Activated T-cell treated with anti-CD3 and anti-CD28 coated beads, Interleukin-2, amount 50 U/mL, for 1 hour (primary cell): Measurements from ENCODE around the gene ATXN1.

Experiments used
- DNase-seq: peaks from one replicate; pipeline ENCODE4 v3.0.0-alpha.2; 2020

ATXN1 gene

GRCh38 chr6:16596616-16597331, 164.5 kb downstream of the ATXN1 start:
- no peak for DNase-seq

GRCh38 chr6:16595514-16596120, 165.6 kb downstream of the ATXN1 start:
- no peak for DNase-seq

- DNase-seq, result no peak
These were observed 166.4 kb downstream of the ATXN1 start for GRCh38 chr6:16594849-16595248.

DNA sequence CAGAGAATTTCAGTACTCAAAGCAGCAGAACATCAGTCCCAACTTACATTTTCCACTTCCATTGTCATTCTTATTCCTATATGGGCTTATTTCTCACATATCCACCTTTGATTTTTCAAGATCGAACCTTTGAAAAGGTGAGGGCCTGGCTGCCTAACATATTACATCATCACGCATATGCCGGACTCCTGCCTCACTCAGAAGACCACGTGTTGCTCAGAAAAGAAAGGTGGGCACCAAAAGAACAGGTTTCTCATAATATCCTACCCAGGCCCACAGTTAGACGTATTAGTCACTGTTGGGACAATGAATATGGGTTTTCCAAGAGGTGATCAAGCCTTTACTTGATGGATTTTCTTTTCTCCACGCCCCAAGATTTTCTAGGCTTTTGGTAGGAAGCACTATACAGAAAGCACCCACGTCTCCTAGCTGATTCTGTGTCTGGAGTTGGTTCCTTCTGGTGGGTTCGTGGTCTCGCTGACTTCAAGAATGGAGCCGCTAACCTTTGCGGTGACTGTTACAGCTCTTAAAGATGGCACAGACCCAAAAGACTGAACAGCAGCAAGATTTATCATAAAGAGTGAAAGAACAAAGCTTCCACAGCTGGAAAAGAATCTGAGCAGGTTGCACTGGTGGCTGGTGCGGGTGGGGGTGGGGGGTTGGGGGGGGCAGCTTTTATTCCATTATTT, 168.9 kb downstream of the ATXN1 start:
- no peak for DNase-seq

- no peak for DNase-seq
These were observed 169.7 kb downstream of the ATXN1 start for GRCh38 chr6:16591396-16592222.

DNA sequence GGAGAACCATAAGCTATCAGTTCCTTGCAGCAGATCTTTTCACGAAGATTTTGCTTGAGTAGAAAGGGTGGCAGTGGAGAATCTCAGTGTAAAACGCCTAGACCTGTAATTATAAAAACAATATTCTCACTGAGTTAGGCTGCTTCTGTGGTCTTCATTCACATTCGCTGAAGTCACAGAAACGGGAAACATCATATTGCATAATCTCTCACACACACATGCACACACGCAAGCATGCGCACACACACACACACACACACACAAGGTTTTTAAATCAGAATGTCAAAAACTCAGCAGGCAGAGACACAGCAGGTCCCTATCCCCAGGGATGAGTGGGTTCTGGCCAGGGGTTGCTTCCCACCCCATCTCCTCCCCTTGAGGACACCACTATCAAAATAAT, 175.5 kb downstream of the ATXN1 start:
- DNase-seq, result no peak

DNA sequence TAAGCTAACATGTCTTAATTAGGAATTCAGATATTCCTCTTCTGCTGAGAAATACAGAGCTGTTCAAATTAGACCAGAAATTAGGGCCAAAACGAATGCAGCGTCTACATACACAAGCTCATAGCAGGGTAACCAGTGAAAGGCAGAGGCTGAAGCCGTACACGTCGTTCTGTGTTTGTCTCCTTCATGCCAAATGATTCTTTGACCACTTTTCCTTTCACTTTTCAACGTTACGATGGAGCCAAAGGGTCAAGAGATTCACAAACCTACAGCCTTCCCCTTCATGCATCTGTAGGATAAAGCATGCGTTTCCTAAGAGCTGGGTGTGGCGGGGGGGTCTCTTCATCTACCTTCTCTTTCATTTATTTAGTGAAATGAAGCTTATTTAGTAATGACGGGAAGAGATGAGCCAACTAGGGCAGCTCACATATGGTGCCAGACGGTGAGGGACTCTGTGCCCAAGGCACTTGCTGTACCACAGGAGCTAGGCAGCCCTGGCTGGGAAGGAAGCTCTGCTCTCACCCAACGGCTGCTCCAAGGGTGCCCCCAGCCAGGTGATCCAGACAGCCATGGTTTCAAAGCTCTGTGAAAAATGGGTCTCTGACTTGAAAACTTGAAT, 178.0 kb downstream of the ATXN1 start:
- DNase-seq, result no peak

DNA sequence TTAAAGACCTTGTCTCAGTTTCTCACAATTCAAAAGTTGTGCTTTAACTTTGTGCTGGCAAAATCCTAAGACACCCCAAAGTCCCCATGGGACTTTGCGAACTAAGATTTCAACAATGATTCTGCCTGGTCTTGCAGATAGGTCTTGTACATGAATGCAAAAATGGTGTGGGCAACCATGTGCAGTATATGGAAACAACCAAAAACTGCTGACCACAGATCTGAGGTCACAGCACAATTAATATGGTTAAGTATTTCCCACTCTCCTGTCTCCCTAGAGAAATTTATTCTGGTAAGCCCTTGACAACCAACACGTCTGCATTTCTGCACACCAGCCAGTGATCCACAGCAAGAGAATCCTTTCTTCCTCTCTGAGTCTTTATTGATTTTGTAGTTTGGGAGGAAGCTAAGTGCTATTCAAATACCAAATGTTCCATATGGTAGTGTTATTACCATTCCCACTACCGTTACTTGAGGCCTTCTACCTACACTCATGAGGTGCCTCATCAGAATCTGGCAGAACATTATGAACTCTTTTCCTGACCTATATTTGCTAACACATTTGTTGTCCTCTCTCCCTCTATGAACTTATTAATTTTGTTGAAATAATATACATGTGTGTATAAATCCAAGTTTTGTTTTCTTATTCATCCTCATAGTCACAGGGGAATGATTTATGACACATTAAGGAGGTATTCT, 178.7 kb downstream of the ATXN1 start:
- no peak for DNase-seq

DNA sequence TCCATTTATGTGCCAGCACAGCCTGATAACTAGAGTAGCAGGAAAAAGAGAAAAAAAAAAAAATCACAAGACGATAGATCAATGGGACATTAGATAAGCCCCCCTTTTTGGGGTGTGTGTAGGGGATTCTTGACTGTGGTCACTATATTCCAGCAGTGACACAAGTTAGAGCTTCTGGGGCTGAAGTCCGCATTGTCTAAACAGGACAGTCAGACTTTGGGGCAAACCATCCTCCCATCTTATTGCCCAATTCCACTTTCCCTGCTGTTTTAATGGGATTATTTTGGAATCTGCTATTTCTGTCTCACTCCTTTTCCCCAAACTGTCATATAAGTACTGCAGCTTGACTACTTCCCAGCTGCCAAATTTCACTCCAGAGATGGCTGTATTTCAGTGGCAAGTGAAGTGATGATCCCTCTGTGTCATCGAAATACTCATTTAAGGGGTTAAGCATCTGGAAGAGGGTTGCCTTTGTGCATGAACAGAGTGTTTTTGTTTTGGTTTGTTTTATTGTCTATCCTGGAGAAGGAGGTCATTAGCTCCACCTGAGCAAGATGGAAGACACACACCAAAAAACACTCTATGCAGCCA, 182.5 kb downstream of the ATXN1 start:
- DNase-seq, result no peak

- DNase-seq, result no peak
These were observed 184.6 kb downstream of the ATXN1 start for GRCh38 chr6:16576451-16577368.

GRCh38 chr6:16575655-16576054, 185.6 kb downstream of the ATXN1 start:
- no peak for DNase-seq

- DNase-seq, result no peak
These were observed 188.3 kb downstream of the ATXN1 start for GRCh38 chr6:16572943-16573342.

DNA sequence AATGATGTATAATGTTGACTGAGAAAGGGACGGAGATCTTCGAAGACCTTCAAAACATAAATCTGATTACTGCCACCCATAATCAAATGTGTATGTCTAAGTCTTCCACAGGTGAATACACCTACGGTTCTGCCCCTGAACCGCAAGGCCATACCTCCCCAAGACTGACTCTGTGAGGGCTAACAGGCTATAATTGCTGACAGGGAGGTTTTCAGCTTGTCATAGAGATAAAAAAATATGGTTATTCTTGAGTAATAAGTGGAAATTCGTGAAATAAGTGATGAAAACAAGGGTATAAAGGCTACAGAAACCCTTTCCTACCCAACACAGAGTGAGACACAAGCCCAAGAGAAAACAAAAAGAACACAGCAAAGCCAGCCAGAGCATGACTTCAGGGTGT, 188.9 kb downstream of the ATXN1 start:
- no peak for DNase-seq

DNA sequence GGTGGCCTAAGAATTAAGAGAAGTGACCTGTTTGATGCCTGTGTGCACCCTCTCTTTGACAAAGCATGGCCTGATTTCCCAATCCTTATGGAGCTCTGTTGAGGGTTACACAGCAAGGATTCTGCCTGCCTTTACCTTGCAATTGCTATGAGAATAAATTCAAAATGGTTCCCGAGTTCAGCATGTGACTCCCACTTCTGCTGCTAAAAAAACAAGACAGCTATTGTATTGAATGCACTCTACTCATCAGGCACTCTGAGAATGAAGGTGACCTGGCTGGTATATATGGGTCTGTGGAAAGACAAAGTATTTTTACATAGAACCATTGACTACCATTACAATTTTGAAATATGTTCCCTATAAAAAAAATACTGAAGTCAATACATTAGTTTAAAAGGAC, 190.3 kb downstream of the ATXN1 start:
- DNase-seq, result no peak

DNA sequence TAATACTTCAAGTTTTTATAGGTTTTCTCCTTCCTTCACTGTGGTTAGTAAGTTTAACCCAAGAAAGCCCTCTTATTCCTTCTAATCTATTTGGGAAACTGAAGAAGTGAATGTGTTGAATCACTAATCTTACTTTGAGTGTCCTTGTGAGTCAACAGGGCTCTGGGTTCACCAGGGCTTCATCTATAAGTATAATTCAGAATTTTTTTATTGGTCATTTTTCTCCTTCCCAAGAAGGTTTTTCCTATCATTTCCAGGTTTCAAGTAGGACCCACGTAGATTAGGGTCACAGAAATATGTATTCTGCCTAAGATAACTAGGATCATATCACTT, 191.1 kb downstream of the ATXN1 start:
- no peak for DNase-seq

DNA sequence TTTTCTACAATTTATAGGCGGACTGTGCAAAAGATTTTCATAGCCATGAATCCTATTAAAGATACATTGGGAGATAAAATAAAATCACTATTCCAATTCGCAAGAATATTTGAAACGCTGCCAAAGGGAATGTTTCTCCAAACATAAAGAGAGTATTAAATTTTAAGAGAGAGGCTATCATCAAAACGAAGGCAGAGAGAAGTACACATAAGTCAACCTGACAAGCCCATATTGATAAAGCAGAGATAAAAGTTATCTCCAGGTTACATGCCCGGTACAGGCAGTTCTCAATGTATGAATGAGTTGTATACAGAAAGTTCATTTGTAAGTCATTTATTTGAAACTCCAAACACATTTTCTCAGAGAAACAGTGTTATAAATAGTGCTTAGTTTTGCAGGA, 193.1 kb downstream of the ATXN1 start:
- no peak for DNase-seq

GRCh38 chr6:16567071-16567470, 194.2 kb downstream of the ATXN1 start:
- DNase-seq, result no peak

DNA sequence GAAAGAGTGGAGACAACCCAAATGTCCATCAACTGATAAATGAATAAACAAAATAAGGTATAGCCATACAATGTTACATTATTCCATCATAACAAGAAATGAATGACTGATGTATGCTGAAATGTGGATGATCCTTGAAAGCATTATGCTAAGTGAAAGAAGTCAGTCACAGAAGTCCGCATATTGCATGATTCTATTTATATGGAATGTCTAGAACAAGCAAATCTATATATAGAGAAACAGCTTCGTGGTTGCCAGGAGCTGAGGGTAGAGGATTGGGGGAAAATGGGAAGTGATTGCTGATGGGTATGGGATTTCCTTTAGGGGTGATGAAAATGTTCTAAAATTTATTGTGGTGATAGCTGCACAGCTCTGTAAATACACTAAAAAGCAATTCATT, 196.8 kb downstream of the ATXN1 start:
- no peak for DNase-seq

- DNase-seq, result no peak
These were observed 197.5 kb downstream of the ATXN1 start for GRCh38 chr6:16563628-16564240.

- DNase-seq, result no peak
These were observed 198.8 kb downstream of the ATXN1 start for GRCh38 chr6:16562498-16562897.
